Uterus (tissue), 4 donors: ENCODE results near the gene ZFPM1. TPM values are rescaled to one million over a fixed set of nuclear protein-coding genes. Genes with fewer than 3 reads are reported as not detected.

Experiments used
- DNase-seq, 2 donors: peaks; one replicate each; pipeline ENCODE4 v3.0.0-alpha.2; 2019 to 2020
- H3K27ac ChIP-seq, 2 donors: fragments of 200-600 bp; sonication (generic); 1 replicate in 1 of 2; 2 replicates in 1 of 2; pipeline ENCODE4 v1.5.1; 2016 to 2018
- H3K27me3 ChIP-seq, 2 donors: fragments of 200-600 bp; sonication (generic); one replicate each; pipeline ENCODE4 v1.5.1; 2018 to 2019; ENCODE audit warnings: control low read depth in 1 of 2
- H3K36me3 ChIP-seq, 2 donors: fragments of 200-600 bp; sonication (generic); one replicate each; pipeline ENCODE4 v1.5.1; 2019; ENCODE audit warnings: control low read depth in 1 of 2
- H3K4me1 ChIP-seq, 2 donors: fragments of 200-600 bp; sonication (generic); one replicate each; pipeline ENCODE4 v1.5.1; 2018 to 2019; ENCODE audit warnings: control low read depth in 1 of 2
- H3K4me3 ChIP-seq, 2 donors: fragments of 200-600 bp; sonication (generic); 1 replicate in 1 of 2; 2 replicates in 1 of 2; pipeline ENCODE4 v1.5.1; 2018 to 2019; ENCODE audit warnings: mild to moderate bottlenecking in 1 of 2
- H3K9me3 ChIP-seq, 2 donors: fragments of 200-600 bp; sonication (generic); one replicate each; pipeline ENCODE4 v1.5.1; 2019; ENCODE audit warnings: control low read depth in 1 of 2
- POLR2A ChIP-seq, 2 donors: fragments of 450-650 bp; IDR thresholded peaks; one replicate each; pipeline ENCODE4 v1.6.1; 2016; ENCODE audit warnings: antibody characterized with exemption in 2 of 2, mild to moderate bottlenecking in 1 of 2, moderate library complexity in 1 of 2
- intact Hi-C: fragments of 100-400 bp; cut with DNase I; formaldehyde crosslinking; loops from one replicate; pipeline ENCODE4 v1.15.1; 2023; ENCODE audit warnings: low total_unique reads
- total RNA-seq, 4 donors: library from RNA; depleted of rRNA in 3 of 4; stranded (reverse); fragments of >200 nt in 3 of 4; gene quantifications; one replicate each; pipeline versions ENCODE4 v1.1.0 to v1.2.4, GENCODE V29; 2014 to 2023
- TF ChIP-seq, protein P1 (sequence below), 4 experiments: fragments of 200-600 bp in 2 of 4; fragments of 450-650 bp in 2 of 4; sonication (generic) in 2 of 4; IDR thresholded peaks; one replicate each; pipeline ENCODE4 v1.5.1; 2016 to 2019; ENCODE audit warnings: antibody characterized with exemption in 4 of 4, mild to moderate bottlenecking in 2 of 4, moderate library complexity in 1 of 4
- donor health status: DM: yes; HTN: yes; CAD: no.

The ZFPM1 gene
- total RNA-seq, 4 donors from 2014 or later, result under 0.01 to 6.9 (median 0.77) TPM

- TF ChIP-seq POLR2A (IDR thresholded peaks at IDR 0.05), result no peak
- TF ChIP-seq, protein P1, sequence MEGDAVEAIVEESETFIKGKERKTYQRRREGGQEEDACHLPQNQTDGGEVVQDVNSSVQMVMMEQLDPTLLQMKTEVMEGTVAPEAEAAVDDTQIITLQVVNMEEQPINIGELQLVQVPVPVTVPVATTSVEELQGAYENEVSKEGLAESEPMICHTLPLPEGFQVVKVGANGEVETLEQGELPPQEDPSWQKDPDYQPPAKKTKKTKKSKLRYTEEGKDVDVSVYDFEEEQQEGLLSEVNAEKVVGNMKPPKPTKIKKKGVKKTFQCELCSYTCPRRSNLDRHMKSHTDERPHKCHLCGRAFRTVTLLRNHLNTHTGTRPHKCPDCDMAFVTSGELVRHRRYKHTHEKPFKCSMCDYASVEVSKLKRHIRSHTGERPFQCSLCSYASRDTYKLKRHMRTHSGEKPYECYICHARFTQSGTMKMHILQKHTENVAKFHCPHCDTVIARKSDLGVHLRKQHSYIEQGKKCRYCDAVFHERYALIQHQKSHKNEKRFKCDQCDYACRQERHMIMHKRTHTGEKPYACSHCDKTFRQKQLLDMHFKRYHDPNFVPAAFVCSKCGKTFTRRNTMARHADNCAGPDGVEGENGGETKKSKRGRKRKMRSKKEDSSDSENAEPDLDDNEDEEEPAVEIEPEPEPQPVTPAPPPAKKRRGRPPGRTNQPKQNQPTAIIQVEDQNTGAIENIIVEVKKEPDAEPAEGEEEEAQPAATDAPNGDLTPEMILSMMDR (IDR thresholded peaks at IDR 0.05), result no peak
- intact Hi-C loops, result loop anchor here (10.0 kb wide), 1 partner anchor 244 kb away; no protein-coding TSS in a partner anchor
- Histone ChIP-seq H3K36me3 (no peaks in the 10 kb centered on the region), H3K9me3 (no peaks in the 10 kb centered on the region), H3K4me1 (peaks cover 0 to 3% of the 10 kb centered on the region in 2 donors), H3K4me3 (no peak overlapping the region), H3K27me3 (no peaks in the 10 kb centered on the region), H3K27ac (no peak overlapping the region)
- no peak for DNase-seq
Observed at GRCh38 chr16:88439016-88439415, 14.1 kb upstream of the ZFPM1 start.

DNA sequence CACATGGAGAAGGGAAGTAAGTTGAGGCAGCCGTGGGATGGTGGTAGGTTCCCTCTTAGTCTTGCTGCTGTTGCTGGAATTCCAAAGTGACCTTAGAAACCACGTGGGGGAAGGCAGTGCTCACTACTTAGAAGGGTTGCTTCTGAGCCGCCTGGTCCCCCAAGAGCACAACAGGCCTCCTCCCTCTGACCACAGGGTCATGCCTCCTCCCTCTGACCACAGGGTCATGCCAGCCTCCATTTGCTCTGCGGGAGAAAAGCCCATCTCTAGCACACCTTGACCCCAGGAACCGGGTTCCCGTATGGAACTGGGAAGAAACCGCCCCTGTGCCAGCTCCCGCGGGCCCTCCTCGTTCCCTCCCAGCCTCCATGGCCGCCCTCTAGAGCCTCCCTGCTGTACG is 13.4 kb upstream of the ZFPM1 start:
- peaks cover 0 to 3% of the 10 kb centered on the region in 2 donors for H3K4me1 ChIP-seq
- no peak for DNase-seq
- no peak overlapping the region for H3K4me3 ChIP-seq
- H3K27me3 ChIP-seq, result no peaks in the 10 kb centered on the region
- no peak for TF ChIP-seq POLR2A (IDR thresholded peaks at IDR 0.05)
- TF ChIP-seq, protein P1 (IDR thresholded peaks at IDR 0.05), result no peak
- H3K27ac ChIP-seq, result no peak overlapping the region
- intact Hi-C loops, result loop anchor here (5.0 to 10.0 kb wide), 3 partner anchors 85 to 245 kb away; no protein-coding TSS in a partner anchor
- no peaks in the 10 kb centered on the region for H3K36me3 ChIP-seq
- no peaks in the 10 kb centered on the region for H3K9me3 ChIP-seq

DNA sequence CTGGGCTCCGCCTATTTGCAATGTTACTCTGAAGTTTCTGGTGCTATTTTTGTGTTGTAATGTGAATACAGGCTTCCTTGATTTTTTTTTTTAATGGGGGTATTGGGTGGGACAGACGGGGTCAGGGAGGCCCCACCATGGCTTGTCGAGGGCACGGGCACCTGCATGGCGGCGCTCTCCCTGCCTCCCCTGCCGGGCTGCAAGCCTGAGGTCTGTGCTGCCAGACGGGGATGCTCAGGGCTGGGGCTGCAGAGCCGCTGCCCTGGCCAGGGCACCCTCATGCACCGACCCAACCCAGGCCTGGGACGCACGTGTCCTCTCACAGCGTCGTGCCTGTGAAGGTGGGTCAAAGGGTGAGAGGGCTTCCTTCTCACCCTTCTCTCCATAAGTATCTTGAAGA is 13.0 kb upstream of the ZFPM1 start:
- H3K27me3 ChIP-seq, result no peaks in the 10 kb centered on the region
- no peak overlapping the region for H3K4me3 ChIP-seq
- no peaks in the 10 kb centered on the region for H3K9me3 ChIP-seq
- intact Hi-C loops, result loop anchor here (5.0 to 10.0 kb wide), 2 partner anchors 85 to 122 kb away; no protein-coding TSS in a partner anchor
- H3K36me3 ChIP-seq, result no peaks in the 10 kb centered on the region
- H3K27ac ChIP-seq, result no peak overlapping the region
- peaks cover 0 to 3% of the 10 kb centered on the region in 2 donors for H3K4me1 ChIP-seq
- no peak for DNase-seq
- TF ChIP-seq, protein P1 (IDR thresholded peaks at IDR 0.05), result no peak

- no peak for DNase-seq
- intact Hi-C loops, result loop anchor here (5.0 to 10.0 kb wide), 2 partner anchors 84 to 121 kb away; no protein-coding TSS in a partner anchor
- H3K27me3 ChIP-seq, result no peaks in the 10 kb centered on the region
Observed at GRCh38 chr16:88440686-88441405, 12.2 kb upstream of the ZFPM1 start.

GRCh38 chr16:88441460-88441859 is 11.6 kb upstream of the ZFPM1 start:
- no peak for DNase-seq
- no peaks in the 10 kb centered on the region for H3K9me3 ChIP-seq
- peaks cover 0 to 3% of the 10 kb centered on the region in 2 donors for H3K4me1 ChIP-seq
- intact Hi-C loops, result loop anchor here (5.0 to 10.0 kb wide), 2 partner anchors 83 to 121 kb away; no protein-coding TSS in a partner anchor
- TF ChIP-seq, protein P1 (IDR thresholded peaks at IDR 0.05), result no peak
- TF ChIP-seq POLR2A (IDR thresholded peaks at IDR 0.05), result no peak
- no peaks in the 10 kb centered on the region for H3K36me3 ChIP-seq
- no peak overlapping the region for H3K4me3 ChIP-seq
- no peak overlapping the region for H3K27ac ChIP-seq
- H3K27me3 ChIP-seq, result no peaks in the 10 kb centered on the region

More at GRCh38 chr16:88440686-88441405, 12.2 kb upstream of the ZFPM1 start:
- H3K27ac ChIP-seq, result no peak overlapping the region
- TF ChIP-seq POLR2A (IDR thresholded peaks at IDR 0.05), result no peak
- TF ChIP-seq, protein P1 (IDR thresholded peaks at IDR 0.05), result no peak
- no peaks in the 10 kb centered on the region for H3K9me3 ChIP-seq
- no peaks in the 10 kb centered on the region for H3K36me3 ChIP-seq
- no peak overlapping the region for H3K4me3 ChIP-seq
- H3K4me1 ChIP-seq, result peaks cover 0 to 3% of the 10 kb centered on the region in 2 donors
